SIG-M5 treated with dmso at 0.1 percent for 504 hours (cell line): ENCODE measurements around the gene POLR3E.

Source experiments
- DNase-seq: peaks from one replicate; lab custom pipeline; 2025; ENCODE audit not compliant: unreplicated experiment; lab: John Stamatoyannopoulos, UW

POLR3E gene, protein sequence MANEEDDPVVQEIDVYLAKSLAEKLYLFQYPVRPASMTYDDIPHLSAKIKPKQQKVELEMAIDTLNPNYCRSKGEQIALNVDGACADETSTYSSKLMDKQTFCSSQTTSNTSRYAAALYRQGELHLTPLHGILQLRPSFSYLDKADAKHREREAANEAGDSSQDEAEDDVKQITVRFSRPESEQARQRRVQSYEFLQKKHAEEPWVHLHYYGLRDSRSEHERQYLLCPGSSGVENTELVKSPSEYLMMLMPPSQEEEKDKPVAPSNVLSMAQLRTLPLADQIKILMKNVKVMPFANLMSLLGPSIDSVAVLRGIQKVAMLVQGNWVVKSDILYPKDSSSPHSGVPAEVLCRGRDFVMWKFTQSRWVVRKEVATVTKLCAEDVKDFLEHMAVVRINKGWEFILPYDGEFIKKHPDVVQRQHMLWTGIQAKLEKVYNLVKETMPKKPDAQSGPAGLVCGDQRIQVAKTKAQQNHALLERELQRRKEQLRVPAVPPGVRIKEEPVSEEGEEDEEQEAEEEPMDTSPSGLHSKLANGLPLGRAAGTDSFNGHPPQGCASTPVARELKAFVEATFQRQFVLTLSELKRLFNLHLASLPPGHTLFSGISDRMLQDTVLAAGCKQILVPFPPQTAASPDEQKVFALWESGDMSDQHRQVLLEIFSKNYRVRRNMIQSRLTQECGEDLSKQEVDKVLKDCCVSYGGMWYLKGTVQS

GRCh38 chr16:22297114-22297870 is at the start of gene POLR3E:
Gene POLR3E (plus strand): TSS chr16:22297409. CDS start chr16:22302969, 5,560 bp downstream.
- peak; percentile 89 for DNase-seq

DNA sequence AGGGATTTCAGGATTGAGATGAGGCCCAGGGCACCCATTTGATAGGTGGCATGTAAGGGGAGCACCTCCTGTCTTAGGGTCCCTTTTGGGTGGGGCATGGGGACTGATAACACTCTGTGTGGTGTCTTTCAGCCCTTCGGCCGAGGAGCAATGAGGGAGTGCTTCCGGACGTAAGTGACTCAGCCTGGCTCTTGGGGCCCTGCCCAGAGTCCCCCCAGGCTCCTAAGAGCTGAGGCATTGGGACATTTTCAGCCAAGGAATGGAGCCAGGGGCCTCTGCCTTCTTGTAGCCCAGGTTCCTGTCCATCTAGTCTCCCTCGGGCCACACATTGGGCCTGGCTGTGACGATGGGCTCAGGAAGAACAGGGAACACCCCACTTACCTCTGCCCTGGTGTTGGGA is 46.7 kb upstream of the POLR3E start:
- no peak for DNase-seq

DNA sequence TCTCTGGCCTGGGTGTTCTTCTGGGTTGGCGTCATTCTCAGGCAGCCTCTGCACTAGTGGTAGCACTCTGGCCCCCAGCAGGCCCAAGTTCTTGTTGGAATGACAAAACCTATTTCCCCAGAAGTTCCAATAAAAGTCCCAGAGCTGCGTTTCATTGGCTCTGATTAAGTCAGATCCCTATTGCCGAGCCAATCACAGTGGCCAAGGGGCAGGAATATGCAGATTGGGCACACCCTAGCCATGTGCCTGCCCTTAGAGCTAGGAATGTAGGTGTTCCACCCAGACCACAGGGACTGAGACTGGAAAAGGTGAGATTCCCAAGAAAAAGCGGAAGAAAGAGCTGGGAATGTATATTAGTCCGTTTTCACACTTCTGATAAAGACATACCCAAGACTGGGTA is 44.9 kb upstream of the POLR3E start:
- no peak for DNase-seq

DNA sequence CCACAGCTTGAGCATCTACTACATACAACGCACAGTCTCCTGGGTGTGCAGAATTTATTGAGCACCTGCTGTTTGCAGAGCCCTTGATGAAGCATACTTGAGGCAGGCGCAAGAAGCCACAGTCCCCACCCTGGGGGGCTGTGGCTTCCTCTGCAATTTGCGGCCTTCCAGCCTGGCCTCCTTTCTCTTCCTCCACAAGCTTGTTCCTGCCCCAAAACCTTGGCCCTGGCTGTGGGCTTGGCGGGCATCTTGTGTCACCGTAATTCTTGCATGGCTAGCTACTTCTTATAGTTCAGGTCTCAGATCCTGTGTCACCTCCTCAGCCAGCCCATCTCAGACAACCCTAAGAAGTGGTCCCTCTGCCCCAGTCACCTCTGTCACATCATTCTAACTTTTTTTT is 43.9 kb upstream of the POLR3E start:
- no peak for DNase-seq

DNA sequence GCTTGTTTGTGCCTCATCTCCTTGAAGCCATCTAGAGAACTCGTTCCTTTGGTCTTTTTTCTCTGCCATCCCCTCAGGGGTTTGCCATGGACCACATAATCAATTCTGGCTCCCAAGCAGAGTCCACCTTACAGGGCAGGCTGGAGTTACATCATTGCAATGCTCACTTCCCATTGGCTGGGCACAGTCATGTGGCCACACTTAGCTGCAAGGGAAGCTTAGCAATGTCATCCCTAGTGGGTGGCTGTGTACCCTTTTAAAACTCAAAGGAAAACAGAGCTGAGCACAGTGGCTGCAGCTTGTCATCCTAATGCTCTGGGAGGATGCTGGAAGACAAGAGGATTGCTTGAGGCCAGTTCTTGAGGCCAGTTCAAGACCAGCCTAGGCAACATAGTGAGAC is 41.9 kb upstream of the POLR3E start:
- no peak for DNase-seq

DNA sequence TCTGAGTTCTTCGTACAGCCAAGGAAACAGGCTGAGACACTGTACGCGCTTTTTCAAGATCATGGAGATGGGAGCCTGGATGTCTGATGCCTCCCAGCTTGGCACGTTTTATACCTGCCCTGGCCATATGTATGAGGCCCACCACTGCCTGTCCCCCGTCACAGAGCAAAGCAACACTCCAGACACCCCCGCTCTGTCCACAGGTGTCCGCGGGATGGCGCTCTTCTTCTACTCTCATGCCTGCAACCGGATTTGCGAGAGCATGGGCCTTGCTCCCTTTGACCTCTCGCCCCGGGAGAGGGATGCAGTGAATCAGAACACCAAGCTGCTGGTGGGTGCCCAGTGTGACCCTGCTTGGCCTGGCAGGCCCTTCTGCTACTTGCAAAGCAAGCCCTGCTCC is 39.8 kb upstream of the POLR3E start:
- DNase-seq: no peak

- no peak for DNase-seq
Measured at GRCh38 chr16:22260490-22260889, 36.7 kb upstream of the POLR3E start.

- DNase-seq: no peak
Measured at GRCh38 chr16:22262460-22262859, 34.7 kb upstream of the POLR3E start.

- no peak for DNase-seq
Measured at GRCh38 chr16:22264786-22265185, 32.4 kb upstream of the POLR3E start.

GRCh38 chr16:22265351-22265750 is 31.9 kb upstream of the POLR3E start:
- DNase-seq: no peak

- DNase-seq: no peak
Measured at GRCh38 chr16:22266546-22266945, 30.7 kb upstream of the POLR3E start.

GRCh38 chr16:22267764-22268163 is 29.4 kb upstream of the POLR3E start:
- DNase-seq: no peak

DNA sequence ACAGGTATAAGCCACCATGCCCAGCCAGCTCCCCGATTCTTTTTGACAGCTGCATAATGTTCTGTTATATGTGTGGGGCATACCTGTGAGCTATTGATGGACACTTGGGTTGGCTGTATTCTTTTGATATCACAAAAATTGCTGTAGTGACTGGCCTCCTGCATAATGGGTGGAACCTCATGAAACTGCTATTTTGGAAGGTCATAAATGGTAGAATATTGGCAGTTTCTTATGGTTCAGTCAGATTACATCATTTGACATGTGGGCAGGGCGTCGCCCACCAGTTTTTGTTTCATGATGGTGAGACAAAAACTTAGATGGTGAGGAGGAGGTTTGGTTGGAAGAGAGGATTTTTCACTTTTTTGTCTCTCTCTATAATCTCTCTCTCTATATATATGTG is 26.7 kb upstream of the POLR3E start:
- no peak for DNase-seq

DNA sequence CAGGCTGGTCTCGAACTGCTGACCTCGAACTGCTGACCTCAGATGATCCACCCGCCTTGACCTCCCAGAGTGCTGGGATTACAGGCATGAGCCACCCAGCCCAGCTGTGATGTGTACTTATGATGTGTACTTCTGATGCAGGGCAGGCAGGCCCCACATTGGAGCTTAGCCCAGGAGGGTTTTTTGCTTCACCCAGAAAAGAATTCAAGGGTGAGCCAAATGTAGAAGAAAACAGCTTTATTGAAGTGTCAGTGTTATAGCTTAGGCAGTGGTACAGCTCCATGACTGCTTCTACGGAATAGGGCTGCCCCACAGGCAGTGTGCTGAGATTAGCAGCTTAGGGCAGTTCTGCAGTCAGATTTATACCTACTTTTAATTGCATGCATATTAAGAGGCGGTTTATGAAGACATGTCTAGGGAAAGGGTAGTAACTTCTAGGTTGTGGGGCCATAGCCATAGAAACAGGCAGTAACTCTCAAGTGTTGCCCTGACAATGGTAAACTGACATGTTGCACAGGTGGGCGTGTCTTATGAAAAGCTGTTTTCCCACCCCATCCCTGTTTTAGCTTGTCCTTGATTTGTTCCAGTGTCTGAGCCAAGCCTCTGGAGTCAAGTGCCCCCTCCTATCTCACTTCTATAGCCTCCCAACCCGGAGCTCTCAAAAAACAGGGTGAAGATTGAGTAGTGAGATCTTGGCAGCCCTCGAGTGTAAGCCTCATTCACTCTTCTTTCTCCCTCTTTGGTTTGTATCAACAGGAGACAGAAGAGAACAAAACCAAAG is 24.1 kb upstream of the POLR3E start:
- no peak for DNase-seq

GRCh38 chr16:22274916-22275315 is 22.3 kb upstream of the POLR3E start:
- no peak for DNase-seq

GRCh38 chr16:22278441-22279230 is 18.6 kb upstream of the POLR3E start:
- no peak for DNase-seq

GRCh38 chr16:22282254-22282892 is 14.8 kb upstream of the POLR3E start:
- no peak for DNase-seq

DNA sequence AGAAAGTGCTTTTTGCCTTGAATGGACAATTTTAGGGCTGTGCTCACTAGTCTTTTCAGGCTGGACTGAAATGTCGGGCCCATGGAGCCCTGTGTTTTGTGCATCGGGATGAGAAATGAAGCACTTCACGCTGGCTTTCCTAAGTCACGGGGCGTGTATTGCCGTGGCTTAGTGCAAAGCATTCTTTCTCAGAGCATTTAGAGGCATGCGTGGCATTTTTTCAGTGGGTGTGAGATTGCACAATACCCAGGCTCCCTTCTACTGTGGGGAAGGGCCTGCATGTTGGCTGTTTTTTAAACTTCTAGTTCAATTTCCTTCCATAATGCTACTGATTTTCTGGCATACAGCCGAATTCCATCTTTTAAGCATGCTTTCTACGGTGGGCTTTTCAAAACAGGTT is 12.6 kb upstream of the POLR3E start:
- DNase-seq: no peak

GRCh38 chr16:22285080-22285479 is 12.1 kb upstream of the POLR3E start:
- DNase-seq: no peak

DNA sequence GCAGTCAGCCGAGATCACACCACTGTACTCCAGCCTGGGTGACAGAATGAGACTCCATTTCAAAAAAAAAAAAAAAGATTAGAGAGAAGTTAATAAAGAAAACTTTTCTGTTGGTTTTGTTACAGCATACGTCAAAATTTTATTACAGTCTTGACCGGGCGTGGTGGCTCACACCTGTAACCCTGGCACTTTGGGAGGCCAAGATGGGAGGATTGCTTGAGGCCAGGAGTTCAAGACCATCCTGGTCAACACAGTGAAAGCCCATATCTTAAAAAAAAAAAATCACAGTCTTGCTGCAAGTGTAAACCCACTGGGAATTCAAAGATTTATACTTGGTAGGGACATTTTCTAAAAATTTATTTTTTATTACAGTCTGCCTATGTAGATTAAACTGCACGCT is 6.2 kb upstream of the POLR3E start:
- DNase-seq: no peak
